ENCODE measurements around the gene FADS2.
A peak's percentile ranks its signal among the peaks of the same experiment; 100 is the strongest.

Gene FADS2

DNA sequence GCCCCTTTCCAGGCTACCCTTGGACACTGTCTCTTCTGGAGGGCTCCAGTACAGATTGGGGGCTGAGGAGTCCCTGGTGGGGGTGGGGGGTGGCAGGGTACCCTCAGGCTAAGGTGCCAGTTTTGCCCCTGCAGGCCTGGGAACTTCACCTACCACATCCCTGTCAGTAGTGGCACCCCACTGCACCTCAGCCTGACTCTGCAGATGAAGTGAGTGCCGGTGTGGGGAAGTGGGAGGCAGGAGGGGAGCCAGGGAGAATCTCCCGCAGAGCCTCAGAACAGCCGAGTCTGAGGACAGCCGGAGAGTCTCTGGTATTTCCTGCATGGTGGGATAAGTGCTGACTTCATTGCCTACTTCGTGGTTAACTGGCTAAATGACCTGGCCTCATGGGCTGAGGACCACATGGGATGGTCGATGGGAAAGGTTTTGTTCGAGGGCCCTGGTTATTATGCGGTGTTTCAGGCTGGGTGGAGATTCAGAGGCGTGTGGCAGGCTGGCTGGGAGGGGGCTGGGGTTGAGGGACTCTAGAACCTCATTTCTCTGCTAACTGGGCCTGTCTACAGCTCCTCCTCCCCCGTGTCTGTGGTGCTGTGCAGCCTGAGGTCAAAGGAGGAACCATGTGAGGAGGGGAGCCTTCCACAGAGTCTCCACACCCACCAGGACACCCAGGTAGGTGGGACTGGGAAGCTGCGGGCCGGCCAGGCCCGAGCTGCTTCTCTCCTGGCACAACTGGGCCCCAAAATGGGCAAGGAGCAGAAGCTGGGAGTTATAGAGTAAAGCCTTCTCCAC is 44.2 kb upstream of the FADS2 start:
- Histone ChIP-seq H3K36me3 (ENCODE audit: control insufficient read depth in 5 of 5, insufficient read depth in 5 of 5, low read length in 5 of 5) (peaks cover 0 to 61% (median 45%) of the 10 kb centered on the region in 5 donors), H3K4me3 (ENCODE audit: low read depth in 1 of 5, low read length in 5 of 5) (no peak overlapping the region), H3K27ac (ENCODE audit: low read depth, low read length) (no peak overlapping the region), H3K9ac (ENCODE audit: low read length in 5 of 5) (no peak overlapping the region), H3K4me1 (ENCODE audit: control insufficient read depth in 5 of 5, insufficient read depth in 5 of 5, low read length in 5 of 5) (no peaks in the 10 kb centered on the region), H3K27me3 (ENCODE audit: control insufficient read depth in 5 of 5, insufficient read depth in 4 of 5, low read length in 5 of 5) (peaks cover 0 to 3% (median 0%) of the 10 kb centered on the region in 5 donors), H3K9me3 (ENCODE audit: control insufficient read depth in 5 of 5, low read length in 5 of 5) (no peaks in the 10 kb centered on the region)

DNA sequence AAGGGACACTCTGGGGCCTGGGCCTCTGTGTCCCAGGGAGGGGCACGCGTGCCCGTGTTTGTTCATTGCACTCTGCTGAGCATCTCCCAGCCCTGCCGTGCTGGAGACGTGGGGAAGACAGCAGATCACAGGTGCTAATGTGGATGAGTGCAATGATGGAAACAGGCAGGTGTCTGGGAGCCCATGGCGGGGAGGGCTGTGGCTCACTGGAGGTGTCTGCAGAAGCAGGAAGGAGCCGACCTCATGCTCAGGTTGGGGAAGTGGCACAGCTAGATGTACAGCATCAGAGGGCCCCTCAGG is 43.6 kb upstream of the FADS2 start:
- H3K9me3 ChIP-seq (ENCODE audit: control insufficient read depth in 5 of 5, low read length in 5 of 5): no peaks in the 10 kb centered on the region
- peaks cover 0 to 3% (median 0%) of the 10 kb centered on the region in 5 donors for H3K27me3 ChIP-seq (ENCODE audit: control insufficient read depth in 5 of 5, insufficient read depth in 4 of 5, low read length in 5 of 5)
- no peak overlapping the region for H3K4me3 ChIP-seq (ENCODE audit: low read depth in 1 of 5, low read length in 5 of 5)
- no peak overlapping the region for H3K9ac ChIP-seq (ENCODE audit: low read length in 5 of 5)
- no peaks in the 10 kb centered on the region for H3K4me1 ChIP-seq (ENCODE audit: control insufficient read depth in 5 of 5, insufficient read depth in 5 of 5, low read length in 5 of 5)
- H3K27ac ChIP-seq (ENCODE audit: low read depth, low read length): no peak overlapping the region
- H3K36me3 ChIP-seq (ENCODE audit: control insufficient read depth in 5 of 5, insufficient read depth in 5 of 5, low read length in 5 of 5): peaks cover 0 to 67% (median 51%) of the 10 kb centered on the region in 5 donors

DNA sequence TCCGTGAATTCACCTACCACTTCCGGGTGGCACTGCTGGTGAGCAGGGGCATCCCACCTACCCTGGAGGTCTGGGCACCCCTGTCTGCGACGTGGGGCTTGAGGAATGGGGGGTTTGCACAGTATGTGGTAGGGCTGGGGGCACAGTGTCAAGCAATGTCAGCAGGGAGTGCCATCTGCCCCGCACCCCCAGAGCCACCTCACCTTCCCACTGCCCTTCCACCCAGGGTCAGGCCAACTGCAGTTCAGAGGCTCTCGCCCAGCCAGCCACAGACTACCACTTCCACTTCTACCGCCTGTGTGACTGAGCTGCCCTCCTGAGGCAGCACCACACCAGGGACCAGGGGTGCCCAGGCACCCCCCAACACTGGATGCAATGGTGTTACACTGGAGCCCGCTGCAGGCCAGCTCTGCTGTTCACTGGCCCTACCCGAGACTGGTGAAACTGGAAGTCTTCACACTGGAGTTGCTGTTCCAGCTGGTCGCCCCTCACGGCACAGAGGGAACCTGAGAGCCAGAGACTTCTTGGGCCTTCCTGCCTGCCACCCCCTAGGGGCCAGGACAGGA is 42.2 kb upstream of the FADS2 start:
- Histone ChIP-seq H3K4me1 (ENCODE audit: control insufficient read depth in 5 of 5, insufficient read depth in 5 of 5, low read length in 5 of 5) (peaks cover 0 to under 1% (median 0%) of the 10 kb centered on the region in 5 donors), H3K4me3 (ENCODE audit: low read depth in 1 of 5, low read length in 5 of 5) (no peak overlapping the region), H3K36me3 (ENCODE audit: control insufficient read depth in 5 of 5, insufficient read depth in 5 of 5, low read length in 5 of 5) (peaks cover 0 to 77% (median 61%) of the 10 kb centered on the region in 5 donors), H3K27ac (ENCODE audit: low read depth, low read length) (no peak overlapping the region), H3K9ac (ENCODE audit: low read length in 5 of 5) (no peak overlapping the region), H3K27me3 (ENCODE audit: control insufficient read depth in 5 of 5, insufficient read depth in 4 of 5, low read length in 5 of 5) (no peaks in the 10 kb centered on the region), H3K9me3 (ENCODE audit: control insufficient read depth in 5 of 5, low read length in 5 of 5) (no peaks in the 10 kb centered on the region)

DNA sequence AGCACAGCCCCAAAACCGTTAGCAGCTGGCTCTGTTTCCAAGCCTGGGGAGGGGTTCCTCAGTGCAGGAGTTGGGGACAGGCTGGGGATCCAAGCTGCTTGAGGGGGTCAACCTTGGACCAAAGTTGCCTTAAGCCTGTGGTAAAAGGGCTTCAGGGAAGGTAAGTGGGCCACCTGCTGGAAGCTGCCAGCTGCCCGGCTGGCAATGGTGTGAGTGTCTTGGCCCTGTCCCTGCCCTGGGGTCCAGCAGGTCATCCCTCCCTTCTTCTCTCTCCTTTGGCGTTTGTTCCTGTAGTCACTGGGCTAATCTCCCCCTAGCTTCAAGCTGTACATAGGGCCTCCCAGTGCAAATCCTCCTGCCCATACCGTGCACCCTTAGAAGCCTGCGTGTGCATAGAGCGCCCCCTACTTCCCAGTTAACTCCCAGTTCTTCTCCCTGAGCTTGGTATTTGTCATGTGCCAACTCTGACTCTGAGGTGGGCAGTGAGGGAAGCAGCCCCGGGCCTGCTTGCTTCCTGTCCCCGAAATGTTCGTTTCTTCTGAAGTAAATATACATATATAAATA is 40.1 kb upstream of the FADS2 start:
- Histone ChIP-seq H3K27ac (ENCODE audit: low read depth, low read length) (no peak overlapping the region), H3K4me3 (ENCODE audit: low read depth in 1 of 5, low read length in 5 of 5) (no peak overlapping the region), H3K27me3 (ENCODE audit: control insufficient read depth in 5 of 5, insufficient read depth in 4 of 5, low read length in 5 of 5) (no peaks in the 10 kb centered on the region), H3K4me1 (ENCODE audit: control insufficient read depth in 5 of 5, insufficient read depth in 5 of 5, low read length in 5 of 5) (peaks cover 0 to 17% (median 12%) of the 10 kb centered on the region in 5 donors), H3K36me3 (ENCODE audit: control insufficient read depth in 5 of 5, insufficient read depth in 5 of 5, low read length in 5 of 5) (peaks cover 0 to 72% (median 61%) of the 10 kb centered on the region in 5 donors), H3K9ac (ENCODE audit: low read length in 5 of 5) (no peak overlapping the region), H3K9me3 (ENCODE audit: control insufficient read depth in 5 of 5, low read length in 5 of 5) (no peaks in the 10 kb centered on the region)

DNA sequence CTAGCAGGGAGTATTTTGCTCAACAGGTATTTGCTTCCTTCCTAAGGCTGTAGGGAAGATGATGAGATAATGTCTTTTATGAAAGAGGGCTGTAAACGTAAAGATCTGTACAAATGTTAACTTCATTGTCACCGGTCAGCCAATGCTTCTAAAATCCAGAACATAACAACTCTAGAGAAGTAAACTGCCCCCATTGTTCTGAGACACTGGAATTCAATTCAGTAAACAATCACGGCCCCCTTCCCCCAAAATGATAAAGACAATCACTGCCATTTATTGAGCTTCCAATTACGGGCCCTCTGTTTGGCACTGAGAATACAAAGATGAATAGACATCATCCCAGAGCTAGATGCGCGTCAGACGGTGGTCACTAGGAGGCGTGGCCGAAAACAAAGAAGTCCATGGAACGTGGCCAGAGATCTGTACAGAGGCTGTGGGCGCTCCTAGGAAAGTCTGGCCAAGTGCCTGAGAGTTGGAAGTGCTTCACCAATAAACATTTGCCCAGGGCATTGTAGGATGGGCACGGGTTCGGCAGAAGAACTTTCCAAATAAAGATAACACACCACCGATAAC is 36.3 kb upstream of the FADS2 start:
- Histone ChIP-seq H3K27me3 (ENCODE audit: control insufficient read depth in 5 of 5, insufficient read depth in 4 of 5, low read length in 5 of 5) (no peaks in the 10 kb centered on the region), H3K9me3 (ENCODE audit: control insufficient read depth in 5 of 5, low read length in 5 of 5) (no peaks in the 10 kb centered on the region), H3K36me3 (ENCODE audit: control insufficient read depth in 5 of 5, insufficient read depth in 5 of 5, low read length in 5 of 5) (peaks cover 0 to 49% (median 41%) of the 10 kb centered on the region in 5 donors), H3K4me1 (ENCODE audit: control insufficient read depth in 5 of 5, insufficient read depth in 5 of 5, low read length in 5 of 5) (peaks cover 0 to 25% (median 19%) of the 10 kb centered on the region in 5 donors), H3K4me3 (ENCODE audit: low read depth in 1 of 5, low read length in 5 of 5) (peak overlapping the region; percentile 81 to 96 (median 90)), H3K9ac (ENCODE audit: low read length in 5 of 5) (peak overlapping the region; percentile 81 to 99 (median 92)), H3K27ac (ENCODE audit: low read depth, low read length) (peak overlapping the region; percentile 93)

DNA sequence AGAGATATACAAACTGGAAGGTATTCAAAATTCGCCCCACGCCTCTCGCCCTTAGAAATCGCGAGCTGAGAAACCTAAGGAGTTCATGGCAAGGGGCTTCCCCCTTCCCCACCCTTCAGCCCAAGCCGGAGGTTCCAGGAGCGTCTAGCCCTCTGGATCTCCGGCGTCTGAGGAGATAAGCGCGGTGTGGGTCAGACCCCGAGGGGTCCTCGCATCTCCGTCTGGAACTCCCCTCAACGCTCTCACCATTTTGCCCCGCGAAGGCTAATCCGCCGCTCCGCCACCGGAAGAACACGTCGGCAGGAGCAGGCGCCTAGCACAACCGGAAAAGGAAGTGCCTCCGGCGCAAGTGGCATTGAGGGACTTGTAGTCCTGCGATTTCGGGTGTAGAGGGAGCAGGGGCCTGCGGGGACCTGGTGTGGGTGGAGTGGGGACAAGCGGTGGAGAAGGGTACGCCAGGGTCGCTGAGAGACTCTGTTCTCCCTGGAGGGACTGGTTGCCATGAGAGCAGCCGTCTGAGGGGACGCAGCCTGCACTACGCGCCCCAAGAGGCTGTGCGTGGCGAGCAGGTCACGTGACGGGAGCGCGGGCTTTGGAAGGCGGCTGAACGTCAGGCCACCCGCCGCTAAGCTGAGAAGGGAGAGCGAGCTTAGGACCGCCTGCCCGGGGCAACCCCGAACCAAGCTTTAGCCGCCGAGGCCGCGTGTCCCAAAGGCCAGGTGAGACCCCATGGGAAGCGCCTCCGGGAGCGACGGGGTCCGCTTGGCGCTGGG is 35.6 kb upstream of the FADS2 start, which contains the start of the genes FEN1 and TMEM258:
Gene FEN1, plus strand, starts transcription at position 602 of the 773 bp plus-strand sequence. CDS start 2,451 bp downstream, outside the sequence.
Gene TMEM258, minus strand, starts transcription at position 290 of the 773 bp plus-strand sequence. Its CDS starts 41 bp downstream, at position 249.
- Histone ChIP-seq H3K27me3 (ENCODE audit: control insufficient read depth in 5 of 5, insufficient read depth in 4 of 5, low read length in 5 of 5) (no peaks in the 10 kb centered on the region), H3K27ac (ENCODE audit: low read depth, low read length) (peak within 1 kb of the TSS; percentile 93), H3K36me3 (ENCODE audit: control insufficient read depth in 5 of 5, insufficient read depth in 5 of 5, low read length in 5 of 5) (peaks cover 0 to 42% (median 34%) of the 10 kb centered on the region in 5 donors), H3K4me3 (ENCODE audit: low read depth in 1 of 5, low read length in 5 of 5) (peak within 1 kb of the TSS; percentile 81 to 96 (median 90)), H3K9ac (ENCODE audit: low read length in 5 of 5) (peak within 1 kb of the TSS; percentile 81 to 99 (median 92)), H3K4me1 (ENCODE audit: control insufficient read depth in 5 of 5, insufficient read depth in 5 of 5, low read length in 5 of 5) (peaks cover 0 to 29% (median 19%) of the 10 kb centered on the region in 5 donors), H3K9me3 (ENCODE audit: control insufficient read depth in 5 of 5, low read length in 5 of 5) (no peaks in the 10 kb centered on the region)

DNA sequence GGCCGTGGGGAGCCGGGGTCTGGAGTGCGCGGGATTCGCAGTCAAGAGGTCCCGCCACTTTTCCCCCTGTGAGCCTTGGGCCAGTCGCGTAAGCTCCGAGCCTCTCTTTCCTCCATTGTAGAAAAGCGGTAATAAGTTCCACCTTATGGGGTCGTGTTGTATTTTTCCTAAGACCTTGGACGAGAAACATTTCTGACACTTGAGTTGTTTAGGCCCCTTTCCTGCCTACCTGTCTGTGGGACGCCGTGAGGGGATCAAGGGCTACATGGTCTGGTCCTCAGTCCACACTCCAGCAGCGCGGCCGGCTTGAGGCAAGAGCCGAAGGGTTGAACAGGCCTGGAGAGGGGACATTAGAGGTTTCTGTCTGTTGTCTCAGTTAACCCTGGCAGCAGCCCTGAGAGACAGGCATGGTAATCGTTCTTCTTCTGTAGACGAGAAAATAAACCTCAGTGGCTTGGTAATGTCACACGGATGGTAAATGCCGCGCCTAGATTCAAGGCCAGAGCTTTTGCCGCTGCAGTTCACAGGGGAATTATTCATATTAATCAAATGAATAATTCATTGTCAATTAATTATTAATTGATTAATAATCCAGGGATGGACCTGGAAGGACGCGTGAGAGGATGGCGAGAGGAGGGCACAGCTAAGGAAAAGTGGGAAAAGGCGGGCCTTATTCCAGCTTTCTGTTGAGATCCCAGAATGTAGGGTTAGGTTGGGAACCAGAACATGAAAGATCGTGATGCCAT is 34.8 kb upstream of the FADS2 start:
- Histone ChIP-seq H3K9me3 (ENCODE audit: control insufficient read depth in 5 of 5, low read length in 5 of 5) (no peaks in the 10 kb centered on the region), H3K9ac (ENCODE audit: low read length in 5 of 5) (peak overlapping the region in 4 of 5 donors; percentile 81 to 99 (median 92)), H3K4me3 (ENCODE audit: low read depth in 1 of 5, low read length in 5 of 5) (peak overlapping the region; percentile 81 to 96 (median 89)), H3K27ac (ENCODE audit: low read depth, low read length) (peak overlapping the region; percentile 93), H3K36me3 (ENCODE audit: control insufficient read depth in 5 of 5, insufficient read depth in 5 of 5, low read length in 5 of 5) (peaks cover 0 to 34% (median 27%) of the 10 kb centered on the region in 5 donors), H3K27me3 (ENCODE audit: control insufficient read depth in 5 of 5, insufficient read depth in 4 of 5, low read length in 5 of 5) (no peaks in the 10 kb centered on the region), H3K4me1 (ENCODE audit: control insufficient read depth in 5 of 5, insufficient read depth in 5 of 5, low read length in 5 of 5) (peaks cover 0 to 30% (median 19%) of the 10 kb centered on the region in 5 donors)

DNA sequence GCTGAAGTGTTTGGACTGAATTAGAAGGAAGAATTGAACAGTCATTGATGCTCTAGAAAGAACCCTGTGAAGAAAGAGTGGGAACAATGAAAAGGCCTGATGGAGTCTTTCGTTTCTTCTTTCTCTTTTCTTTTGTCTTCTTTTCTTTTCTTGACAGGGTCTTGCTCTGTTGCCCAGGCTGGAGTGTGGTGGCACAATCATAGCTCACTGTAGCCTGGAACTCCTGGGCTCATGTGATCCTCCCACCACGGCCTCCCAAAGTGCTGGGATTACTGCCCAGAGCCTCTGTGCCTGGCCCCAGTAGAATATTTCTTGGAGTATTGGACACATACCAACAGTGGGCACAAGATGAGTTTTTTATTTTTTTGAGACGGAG is 34.3 kb upstream of the FADS2 start:
- H3K4me1 ChIP-seq (ENCODE audit: control insufficient read depth in 5 of 5, insufficient read depth in 5 of 5, low read length in 5 of 5): peaks cover 0 to 30% (median 19%) of the 10 kb centered on the region in 5 donors
- no peaks in the 10 kb centered on the region for H3K27me3 ChIP-seq (ENCODE audit: control insufficient read depth in 5 of 5, insufficient read depth in 4 of 5, low read length in 5 of 5)
- H3K27ac ChIP-seq (ENCODE audit: low read depth, low read length): no peak overlapping the region
- H3K9ac ChIP-seq (ENCODE audit: low read length in 5 of 5): peak overlapping the region in 3 of 5 donors; percentile 81 to 93 (median 92)
- H3K9me3 ChIP-seq (ENCODE audit: control insufficient read depth in 5 of 5, low read length in 5 of 5): no peaks in the 10 kb centered on the region
- peaks cover 0 to 29% (median 23%) of the 10 kb centered on the region in 5 donors for H3K36me3 ChIP-seq (ENCODE audit: control insufficient read depth in 5 of 5, insufficient read depth in 5 of 5, low read length in 5 of 5)
- no peak overlapping the region for H3K4me3 ChIP-seq (ENCODE audit: low read depth in 1 of 5, low read length in 5 of 5)

DNA sequence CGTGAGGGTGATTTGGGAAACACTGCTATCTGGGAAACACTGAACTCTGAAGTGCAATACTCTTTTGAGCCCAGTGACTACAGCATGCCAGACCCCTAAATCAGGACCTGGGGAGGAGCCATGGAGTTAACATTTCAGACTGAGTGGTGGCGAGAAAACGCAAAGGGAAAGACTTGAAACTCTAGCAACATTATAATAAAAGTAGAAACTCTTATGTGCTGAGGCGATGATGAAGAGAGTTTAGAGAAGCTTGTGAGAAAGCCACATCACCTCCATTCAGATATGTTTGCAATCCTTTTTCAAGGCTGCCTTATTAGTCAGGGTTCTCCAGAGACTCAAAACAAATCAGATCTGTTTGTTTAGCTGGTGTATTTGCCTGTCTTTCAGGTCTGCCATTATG is 33.5 kb upstream of the FADS2 start:
- Histone ChIP-seq H3K36me3 (ENCODE audit: control insufficient read depth in 5 of 5, insufficient read depth in 5 of 5, low read length in 5 of 5) (peaks cover 0 to 21% (median 16%) of the 10 kb centered on the region in 5 donors), H3K4me3 (ENCODE audit: low read depth in 1 of 5, low read length in 5 of 5) (no peak overlapping the region), H3K9me3 (ENCODE audit: control insufficient read depth in 5 of 5, low read length in 5 of 5) (no peaks in the 10 kb centered on the region), H3K27ac (ENCODE audit: low read depth, low read length) (no peak overlapping the region), H3K4me1 (ENCODE audit: control insufficient read depth in 5 of 5, insufficient read depth in 5 of 5, low read length in 5 of 5) (peaks cover 0 to 30% (median 19%) of the 10 kb centered on the region in 5 donors), H3K27me3 (ENCODE audit: control insufficient read depth in 5 of 5, insufficient read depth in 4 of 5, low read length in 5 of 5) (no peaks in the 10 kb centered on the region), H3K9ac (ENCODE audit: low read length in 5 of 5) (no peak overlapping the region)
